PC-3 (cell line): ENCODE results near the gene ASTN2.

Experiments used
- EZH2 ChIP-seq: fragments of 300-600 bp; sonication (generic); IDR thresholded peaks from one replicate; pipeline ENCODE4 v1.6.1; 2017; ENCODE audit warnings: antibody characterized with exemption, mild to moderate bottlenecking, low read length; ENCODE audit not compliant: unreplicated experiment
- TF ChIP-seq, protein P1 (sequence below): fragments of 300-600 bp; sonication (generic); conservative IDR thresholded peaks from 2 replicates; pipeline ENCODE4 v1.5.1; 2017; ENCODE audit warnings: antibody characterized with exemption, low read depth, mild to moderate bottlenecking, low read length

GRCh38 chr9:117178596-117179375 lies 236.1 kb downstream of the ASTN2 start:
- TF ChIP-seq, protein P1, sequence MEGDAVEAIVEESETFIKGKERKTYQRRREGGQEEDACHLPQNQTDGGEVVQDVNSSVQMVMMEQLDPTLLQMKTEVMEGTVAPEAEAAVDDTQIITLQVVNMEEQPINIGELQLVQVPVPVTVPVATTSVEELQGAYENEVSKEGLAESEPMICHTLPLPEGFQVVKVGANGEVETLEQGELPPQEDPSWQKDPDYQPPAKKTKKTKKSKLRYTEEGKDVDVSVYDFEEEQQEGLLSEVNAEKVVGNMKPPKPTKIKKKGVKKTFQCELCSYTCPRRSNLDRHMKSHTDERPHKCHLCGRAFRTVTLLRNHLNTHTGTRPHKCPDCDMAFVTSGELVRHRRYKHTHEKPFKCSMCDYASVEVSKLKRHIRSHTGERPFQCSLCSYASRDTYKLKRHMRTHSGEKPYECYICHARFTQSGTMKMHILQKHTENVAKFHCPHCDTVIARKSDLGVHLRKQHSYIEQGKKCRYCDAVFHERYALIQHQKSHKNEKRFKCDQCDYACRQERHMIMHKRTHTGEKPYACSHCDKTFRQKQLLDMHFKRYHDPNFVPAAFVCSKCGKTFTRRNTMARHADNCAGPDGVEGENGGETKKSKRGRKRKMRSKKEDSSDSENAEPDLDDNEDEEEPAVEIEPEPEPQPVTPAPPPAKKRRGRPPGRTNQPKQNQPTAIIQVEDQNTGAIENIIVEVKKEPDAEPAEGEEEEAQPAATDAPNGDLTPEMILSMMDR, result no peak
- TF ChIP-seq EZH2, result no peak
